BLaER1 treated with 17β-estradiol and CSF1 and Interleukin-3, amounts not matched to agents 10 nM and 100 nM (cell line): ENCODE measurements around the gene OR3A3.
"Not testable (repeated sequence)": the region's sequence is repeated elsewhere in the genome, so short reads cannot be mapped to it uniquely, and the experiment has no call there.

Experiments
- H3K27ac ChIP-seq, 11 experiments: shearing (Covaris generic); formaldehyde crosslinking; 2 replicates each; pipeline ENCODE4 v1.8.1; 2022
- H3K27me3 ChIP-seq, 11 experiments: shearing (Covaris generic); formaldehyde crosslinking; 2 replicates each; pipeline ENCODE4 v1.8.1; 2022
- H3K36me3 ChIP-seq, 11 experiments: shearing (Covaris generic); formaldehyde crosslinking; 2 replicates each; pipeline ENCODE4 v1.8.1; 2022
- H3K4me1 ChIP-seq, 10 experiments: shearing (Covaris generic); formaldehyde crosslinking; 2 replicates each; pipeline ENCODE4 v1.8.1; 2022
- H3K4me2 ChIP-seq, 11 experiments: shearing (Covaris generic); formaldehyde crosslinking; 2 replicates each; pipeline ENCODE4 v1.8.1; 2022
- H3K4me3 ChIP-seq, 10 experiments: shearing (Covaris generic); formaldehyde crosslinking; 2 replicates each; pipeline ENCODE4 v1.8.1; 2022
- H3K9ac ChIP-seq, 11 experiments: shearing (Covaris generic); formaldehyde crosslinking; 2 replicates each; pipeline ENCODE4 v1.8.1; 2022
- H3K9me3 ChIP-seq, 11 experiments: shearing (Covaris generic); formaldehyde crosslinking; replicated peaks in 1 of 11; 2 replicates each; pipeline ENCODE4 v1.8.1; 2022
- H4K20me1 ChIP-seq, 11 experiments: shearing (Covaris generic); formaldehyde crosslinking; 2 replicates each; pipeline ENCODE4 v1.8.1; 2022
- Cebpa-rat ChIP-seq, 11 experiments: shearing (Covaris generic); IDR thresholded peaks; 2 replicates each; pipeline ENCODE4 v1.8.1; 2022

The OR3A3 gene

GRCh38 chr17:3411070-3411469 lies at the start of gene OR3A3:
Gene OR3A3, plus strand, starts transcription at chr17:3411370.
- Histone ChIP-seq H3K9me3 (peaks cover 21 to 36% (median 29%) of the 10 kb centered on the region in 11 experiments), H3K36me3 (no peaks in the 10 kb centered on the region), H3K4me1 (peaks cover 4 to 23% (median 19%) of the 10 kb centered on the region in 10 experiments; a peak in 17 of 20 replicates), H3K9ac (no peak within 1 kb of the TSS), H4K20me1 (no peaks in the 10 kb centered on the region; a peak in 1 of 22 replicates), H3K27ac (peak within 1 kb of the TSS in 1 of 11 experiments; percentile 28; a peak in 1 of 22 replicates), H3K27me3 (no peaks in the 10 kb centered on the region), H3K4me2 (peak within 1 kb of the TSS in 10 of 11 experiments; percentile 41 to 73 (median 62); a peak in 20 of 22 replicates), H3K4me3 (no peak within 1 kb of the TSS; a peak in 1 of 20 replicates)
- no peak for TF ChIP-seq Cebpa-rat (IDR thresholded peaks at IDR 0.05)

- not testable (repeated sequence) for H3K27ac ChIP-seq, H3K9ac ChIP-seq, H3K4me1 ChIP-seq, H3K36me3 ChIP-seq, H3K27me3 ChIP-seq, H4K20me1 ChIP-seq, H3K4me2 ChIP-seq, H3K4me3 ChIP-seq
- H3K9me3 ChIP-seq, result peaks cover 24 to 67% (median 46%) of the 10 kb centered on the region in 11 experiments
Observed at GRCh38 chr17:3371167-3371566, 40.0 kb upstream of the OR3A3 start.

GRCh38 chr17:3378321-3378720 lies 32.8 kb upstream of the OR3A3 start:
- Histone ChIP-seq H3K4me1 (no peaks in the 10 kb centered on the region), H3K9me3 (peaks cover 12 to 31% (median 26%) of the 10 kb centered on the region in 11 experiments; a peak in 21 of 22 replicates), H3K4me3 (no peak overlapping the region), H3K9ac (no peak overlapping the region), H3K27ac (no peak overlapping the region), H3K36me3 (no peaks in the 10 kb centered on the region), H3K4me2 (no peak overlapping the region), H4K20me1 (no peaks in the 10 kb centered on the region), H3K27me3 (no peaks in the 10 kb centered on the region)
- TF ChIP-seq Cebpa-rat (IDR thresholded peaks at IDR 0.05), result no peak

- Histone ChIP-seq H3K4me2 (no peak overlapping the region), H3K4me3 (no peak overlapping the region), H3K4me1 (no peaks in the 10 kb centered on the region), H4K20me1 (no peaks in the 10 kb centered on the region), H3K9me3 (peaks cover 0 to 11% (median 9%) of the 10 kb centered on the region in 11 experiments; a peak in 10 of 22 replicates), H3K27me3 (no peaks in the 10 kb centered on the region), H3K9ac (no peak overlapping the region), H3K36me3 (no peaks in the 10 kb centered on the region), H3K27ac (no peak overlapping the region)
- no peak for TF ChIP-seq Cebpa-rat (IDR thresholded peaks at IDR 0.05)
Observed at GRCh38 chr17:3381957-3382356, 29.2 kb upstream of the OR3A3 start.

- H4K20me1 ChIP-seq, result no peaks in the 10 kb centered on the region
- no peak within 1 kb of the TSS for H3K4me2 ChIP-seq
- no peak within 1 kb of the TSS for H3K4me3 ChIP-seq
- H3K4me1 ChIP-seq, result no peaks in the 10 kb centered on the region
- H3K27me3 ChIP-seq, result no peaks in the 10 kb centered on the region
- no peak for TF ChIP-seq Cebpa-rat (IDR thresholded peaks at IDR 0.05)
- H3K9me3 ChIP-seq, result peaks cover 9 to 25% (median 14%) of the 10 kb centered on the region in 11 experiments; a peak in 19 of 22 replicates
- H3K27ac ChIP-seq, result no peak within 1 kb of the TSS
- no peak within 1 kb of the TSS for H3K9ac ChIP-seq
- H3K36me3 ChIP-seq, result no peaks in the 10 kb centered on the region
Observed at GRCh38 chr17:3385869-3386816, 25.0 kb upstream of the OR3A3 start, which contains the start of gene OR3A2. Gene OR3A2, minus strand, starts transcription at chr17:3386308.

DNA sequence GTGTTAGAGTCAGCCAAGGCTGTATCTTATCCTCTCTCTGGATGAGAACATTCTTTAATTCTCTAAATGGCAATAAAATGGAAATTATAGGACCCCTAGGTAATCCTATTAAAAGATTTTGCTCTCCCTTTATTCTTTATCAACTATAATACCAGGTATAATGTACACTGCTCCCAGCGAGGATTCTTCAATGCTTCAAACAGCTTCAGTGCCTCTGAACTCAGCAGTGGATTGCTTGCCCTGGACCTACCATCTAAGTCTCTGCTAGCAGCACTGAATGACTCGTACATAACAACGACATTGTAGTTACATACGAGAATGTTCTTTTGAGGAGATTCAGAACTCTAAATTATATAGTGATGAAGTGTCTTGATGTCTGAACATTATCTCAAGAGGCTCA lies 21.4 kb upstream of the OR3A3 start:
- no peaks in the 10 kb centered on the region for H3K4me1 ChIP-seq
- H3K36me3 ChIP-seq, result no peaks in the 10 kb centered on the region
- H3K9me3 ChIP-seq, result peaks cover 16 to 35% (median 24%) of the 10 kb centered on the region in 11 experiments; a peak in 19 of 22 replicates
- no peak overlapping the region for H3K9ac ChIP-seq
- H3K27me3 ChIP-seq, result no peaks in the 10 kb centered on the region
- TF ChIP-seq Cebpa-rat (IDR thresholded peaks at IDR 0.05), result no peak
- H4K20me1 ChIP-seq, result no peaks in the 10 kb centered on the region
- no peak overlapping the region for H3K4me2 ChIP-seq
- H3K27ac ChIP-seq, result no peak overlapping the region
- H3K4me3 ChIP-seq, result no peak overlapping the region

- not testable (repeated sequence) for H3K4me3 ChIP-seq, H3K4me1 ChIP-seq, H3K27ac ChIP-seq, H3K9me3 ChIP-seq, H3K4me2 ChIP-seq, H3K27me3 ChIP-seq, H3K36me3 ChIP-seq, H3K9ac ChIP-seq, H4K20me1 ChIP-seq
Observed at GRCh38 chr17:3397801-3398200, 13.4 kb upstream of the OR3A3 start.

DNA sequence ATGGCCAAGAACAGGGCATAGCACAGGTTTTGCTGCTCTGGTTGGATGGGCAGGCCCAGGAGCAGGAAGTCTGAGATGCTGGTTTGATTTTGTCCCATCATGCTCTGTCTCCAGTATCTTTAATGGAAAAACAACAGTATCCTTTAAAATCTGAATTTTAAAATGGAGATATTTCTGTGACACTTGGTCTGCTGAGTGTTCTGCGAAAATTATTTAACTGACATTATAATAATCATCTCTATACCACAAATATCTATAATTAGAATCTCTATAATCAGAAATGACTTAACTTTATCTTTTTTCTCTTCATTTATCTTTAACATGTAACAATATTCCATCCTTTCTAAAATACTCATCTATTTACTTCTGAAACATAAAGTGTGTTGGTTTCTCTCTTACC lies 12.9 kb upstream of the OR3A3 start, which contains the start of gene OR1E1:
Gene OR1E1 (minus strand): TSS at position 101 of the 400 bp plus-strand sequence. CDS start 0 bp downstream, at position 101.
- no peak within 1 kb of the TSS for H3K9ac ChIP-seq
- H3K4me2 ChIP-seq, result no peak within 1 kb of the TSS
- no peaks in the 10 kb centered on the region; a peak in 1 of 22 replicates for H4K20me1 ChIP-seq
- no peak within 1 kb of the TSS for H3K4me3 ChIP-seq
- H3K9me3 ChIP-seq, result no peaks in the 10 kb centered on the region; a peak in 1 of 22 replicates
- no peaks in the 10 kb centered on the region for H3K27me3 ChIP-seq
- no peak for TF ChIP-seq Cebpa-rat (IDR thresholded peaks at IDR 0.05)
- H3K4me1 ChIP-seq, result no peaks in the 10 kb centered on the region
- no peak within 1 kb of the TSS for H3K27ac ChIP-seq
- H3K36me3 ChIP-seq, result no peaks in the 10 kb centered on the region

DNA sequence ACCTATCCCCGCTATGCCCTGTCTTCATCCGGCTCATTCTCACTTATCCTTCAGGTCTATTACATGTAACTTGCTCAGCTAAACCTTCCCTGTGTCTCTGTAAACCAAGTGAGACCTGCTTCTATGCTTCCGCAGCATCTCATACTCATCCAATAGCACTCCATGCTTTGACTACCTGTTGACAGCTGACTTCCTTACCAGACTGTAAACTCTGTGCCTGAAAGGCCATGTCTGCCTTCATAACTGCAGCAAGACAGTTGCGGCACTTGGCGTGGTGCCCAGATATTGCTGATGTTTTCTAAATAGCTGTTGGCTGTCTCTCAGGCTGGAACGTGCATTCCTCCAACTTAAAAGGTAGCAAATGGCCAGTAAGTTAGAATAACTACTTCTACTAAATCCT lies 11.1 kb upstream of the OR3A3 start:
- no peaks in the 10 kb centered on the region for H3K27me3 ChIP-seq
- H3K9ac ChIP-seq, result no peak overlapping the region
- no peaks in the 10 kb centered on the region for H3K4me1 ChIP-seq
- peaks cover 0 to 1% (median 0%) of the 10 kb centered on the region in 11 experiments; a peak in 1 of 22 replicates for H3K9me3 ChIP-seq
- no peaks in the 10 kb centered on the region for H3K36me3 ChIP-seq
- no peaks in the 10 kb centered on the region; a peak in 1 of 22 replicates for H4K20me1 ChIP-seq
- H3K4me2 ChIP-seq, result no peak overlapping the region
- no peak for TF ChIP-seq Cebpa-rat (IDR thresholded peaks at IDR 0.05)
- no peak overlapping the region for H3K27ac ChIP-seq
- H3K4me3 ChIP-seq, result no peak overlapping the region
